ENCODE data around the gene PCDHGA1. TPM values are rescaled to one million over a fixed set of nuclear protein-coding genes. Genes with fewer than 3 reads are reported as not detected.

Gene PCDHGA1
- total RNA-seq, 2 donors from 2014 or later, result 0.33 to 0.78 TPM

DNA sequence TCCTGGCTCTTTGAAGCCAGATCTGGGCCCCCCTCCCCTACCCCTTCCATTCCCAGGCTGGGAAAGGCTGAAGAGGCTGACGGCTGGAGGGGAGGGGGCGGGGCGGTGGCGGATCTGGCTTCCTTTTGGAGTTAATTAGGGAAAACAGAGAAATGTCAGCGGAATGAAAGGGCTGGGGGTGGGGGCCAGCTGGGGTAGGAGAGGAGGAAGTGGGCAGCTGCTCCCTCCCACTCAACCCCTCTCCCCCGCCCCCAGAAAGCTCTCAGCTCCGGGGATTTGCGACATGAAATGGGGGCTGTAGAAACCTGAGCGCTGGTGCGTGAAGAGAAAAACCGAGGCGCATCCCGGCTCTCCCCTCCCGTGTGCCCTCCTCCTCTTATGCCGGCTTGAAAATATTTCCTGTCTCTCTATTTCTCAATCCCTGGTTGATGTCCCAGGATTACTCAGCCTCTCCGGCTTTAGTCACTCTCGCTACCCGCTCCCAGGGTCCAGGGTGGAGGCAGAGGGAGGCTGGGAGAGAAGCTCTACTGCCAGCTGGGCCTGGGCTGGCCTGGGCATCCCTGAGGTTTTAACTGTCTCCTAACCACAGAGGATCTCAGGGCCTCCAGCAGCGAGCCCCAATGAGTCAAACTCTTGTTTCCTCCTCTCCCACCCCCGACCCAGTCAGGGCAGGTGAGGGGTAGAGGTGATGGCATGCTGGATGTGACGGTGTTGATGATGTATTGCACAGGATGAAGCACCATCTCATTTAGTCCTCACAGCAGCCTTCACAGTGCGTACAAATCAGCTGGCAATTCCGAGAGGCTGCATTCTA, 178.7 kb downstream of the PCDHGA1 start:
- WGBS, 2 donors, result 64 to 70% methylated on average over 22 to 23 of the region's 23 CpGs
- Histone ChIP-seq H3K27me3 (no peaks in the 10 kb centered on the region), H3K27ac (peak overlapping the region in 2 of 4 donors; percentile 18 to 38), H3K36me3 (replicated peaks in 1 of 2; ENCODE audit: insufficient read depth in 1 of 2, low read depth in 2 of 2) (no peaks in the 10 kb centered on the region), H3K4me1 (peaks cover 18% of the 10 kb centered on the region), H3K4me3 (no peak overlapping the region), H3K9me3 (no peaks in the 10 kb centered on the region)
- peak; percentile 16 for ATAC-seq
- intact Hi-C loops (cut with DNase I), result no loop called here
- DNase-seq, result peak in 2 of 4 donors; percentile 26 to 28
- TF ChIP-seq, protein P1, sequence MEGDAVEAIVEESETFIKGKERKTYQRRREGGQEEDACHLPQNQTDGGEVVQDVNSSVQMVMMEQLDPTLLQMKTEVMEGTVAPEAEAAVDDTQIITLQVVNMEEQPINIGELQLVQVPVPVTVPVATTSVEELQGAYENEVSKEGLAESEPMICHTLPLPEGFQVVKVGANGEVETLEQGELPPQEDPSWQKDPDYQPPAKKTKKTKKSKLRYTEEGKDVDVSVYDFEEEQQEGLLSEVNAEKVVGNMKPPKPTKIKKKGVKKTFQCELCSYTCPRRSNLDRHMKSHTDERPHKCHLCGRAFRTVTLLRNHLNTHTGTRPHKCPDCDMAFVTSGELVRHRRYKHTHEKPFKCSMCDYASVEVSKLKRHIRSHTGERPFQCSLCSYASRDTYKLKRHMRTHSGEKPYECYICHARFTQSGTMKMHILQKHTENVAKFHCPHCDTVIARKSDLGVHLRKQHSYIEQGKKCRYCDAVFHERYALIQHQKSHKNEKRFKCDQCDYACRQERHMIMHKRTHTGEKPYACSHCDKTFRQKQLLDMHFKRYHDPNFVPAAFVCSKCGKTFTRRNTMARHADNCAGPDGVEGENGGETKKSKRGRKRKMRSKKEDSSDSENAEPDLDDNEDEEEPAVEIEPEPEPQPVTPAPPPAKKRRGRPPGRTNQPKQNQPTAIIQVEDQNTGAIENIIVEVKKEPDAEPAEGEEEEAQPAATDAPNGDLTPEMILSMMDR (IDR thresholded peaks at IDR 0.05), result no peak
- no peak for TF ChIP-seq POLR2A (IDR thresholded peaks at IDR 0.05)

DNA sequence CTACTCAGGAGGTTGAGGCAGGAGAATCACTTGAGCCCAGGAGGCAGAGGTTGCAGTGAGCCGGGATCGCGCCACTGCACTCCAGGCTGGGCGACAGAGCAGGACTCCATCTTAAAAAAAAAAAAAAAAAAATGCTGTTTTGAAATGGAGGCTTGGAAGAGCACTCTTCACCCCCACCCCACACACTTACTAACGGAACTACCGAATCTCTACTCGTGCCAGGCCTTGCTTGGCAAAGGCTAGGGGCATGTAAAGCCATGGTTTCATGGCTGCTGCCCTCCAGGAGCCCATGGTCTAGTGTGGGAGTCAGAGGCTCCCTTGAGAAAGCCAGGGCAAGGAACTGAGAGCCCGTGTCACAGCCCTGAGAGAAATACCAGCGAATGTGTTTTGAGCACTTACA, 179.8 kb downstream of the PCDHGA1 start:
- Histone ChIP-seq H3K36me3 (replicated peaks in 1 of 2; ENCODE audit: insufficient read depth in 1 of 2, low read depth in 2 of 2) (no peaks in the 10 kb centered on the region), H3K4me1 (peaks cover 24% of the 10 kb centered on the region), H3K4me3 (no peak overlapping the region), H3K27me3 (no peaks in the 10 kb centered on the region), H3K9me3 (no peaks in the 10 kb centered on the region), H3K27ac (no peak overlapping the region)
- WGBS, 2 donors, result 90 to 96% methylated on average over 9 of the region's 9 CpGs
- intact Hi-C loops (cut with DNase I), result loop anchor here (10.0 kb wide), 1 partner anchor 95 kb away; the partner anchor contains the start of genes PCDHGA10 and PCDHGB7
- ATAC-seq (no peak), DNase-seq (no peak)
- TF ChIP-seq, protein P1 (IDR thresholded peaks at IDR 0.05), result no peak
- TF ChIP-seq POLR2A (IDR thresholded peaks at IDR 0.05), result no peak

DNA sequence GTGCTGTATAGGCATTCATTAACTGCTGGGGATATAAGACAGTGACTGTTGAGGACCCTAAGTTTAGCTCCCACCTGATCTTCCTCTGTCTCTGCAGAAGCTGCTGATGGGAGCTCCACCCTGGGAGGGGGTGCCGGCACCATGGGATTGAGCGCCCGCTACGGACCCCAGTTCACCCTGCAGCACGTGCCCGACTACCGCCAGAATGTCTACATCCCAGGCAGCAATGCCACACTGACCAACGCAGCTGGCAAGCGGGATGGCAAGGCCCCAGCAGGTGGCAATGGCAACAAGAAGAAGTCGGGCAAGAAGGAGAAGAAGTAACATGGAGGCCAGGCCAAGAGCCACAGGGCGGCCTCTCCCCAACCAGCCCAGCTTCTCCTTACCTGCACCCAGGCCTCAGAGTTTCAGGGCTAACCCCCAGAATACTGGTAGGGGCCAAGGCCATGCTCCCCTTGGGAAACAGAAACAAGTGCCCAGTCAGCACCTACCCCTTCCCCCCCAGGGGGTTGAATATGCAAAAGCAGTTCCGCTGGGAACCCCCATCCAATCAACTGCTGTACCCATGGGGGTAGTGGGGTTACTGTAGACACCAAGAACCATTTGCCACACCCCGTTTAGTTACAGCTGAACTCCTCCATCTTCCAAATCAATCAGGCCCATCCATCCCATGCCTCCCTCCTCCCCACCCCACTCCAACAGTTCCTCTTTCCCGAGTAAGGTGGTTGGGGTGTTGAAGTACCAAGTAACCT, 180.7 kb downstream of the PCDHGA1 start:
- ATAC-seq (no peak), DNase-seq (no peak)
- intact Hi-C loops (cut with DNase I), result loop anchor here (10.0 kb wide), 1 partner anchor 96 kb away; the partner anchor contains the start of genes PCDHGA10 and PCDHGB7
- no peak for TF ChIP-seq POLR2A (IDR thresholded peaks at IDR 0.05)
- TF ChIP-seq, protein P1 (IDR thresholded peaks at IDR 0.05), result no peak
- H3K27me3 ChIP-seq, result no peaks in the 10 kb centered on the region
- H3K4me3 ChIP-seq, result no peak overlapping the region
- no peaks in the 10 kb centered on the region for H3K9me3 ChIP-seq
- no peak overlapping the region for H3K27ac ChIP-seq
- WGBS, 2 donors, result 91 to 94% methylated on average over 11 to 14 of the region's 14 CpGs
- peaks cover 24% of the 10 kb centered on the region for H3K4me1 ChIP-seq
- peaks cover 0 to 2% of the 10 kb centered on the region in 2 donors for H3K36me3 ChIP-seq (replicated peaks in 1 of 2; ENCODE audit: insufficient read depth in 1 of 2, low read depth in 2 of 2)

DNA sequence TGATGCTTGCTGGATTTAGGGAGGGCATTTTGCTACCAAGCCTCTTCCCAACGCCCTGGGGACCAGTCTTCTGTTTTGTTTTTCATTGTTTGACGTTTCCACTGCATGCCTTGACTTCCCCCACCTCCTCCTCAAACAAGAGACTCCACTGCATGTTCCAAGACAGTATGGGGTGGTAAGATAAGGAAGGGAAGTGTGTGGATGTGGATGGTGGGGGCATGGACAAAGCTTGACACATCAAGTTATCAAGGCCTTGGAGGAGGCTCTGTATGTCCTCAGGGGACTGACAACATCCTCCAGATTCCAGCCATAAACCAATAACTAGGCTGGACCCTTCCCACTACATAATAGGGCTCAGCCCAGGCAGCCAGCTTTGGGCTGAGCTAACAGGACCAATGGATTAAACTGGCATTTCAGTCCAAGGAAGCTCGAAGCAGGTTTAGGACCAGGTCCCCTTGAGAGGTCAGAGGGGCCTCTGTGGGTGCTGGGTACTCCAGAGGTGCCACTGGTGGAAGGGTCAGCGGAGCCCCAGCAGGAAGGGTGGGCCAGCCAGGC, 181.5 kb downstream of the PCDHGA1 start:
- H3K9me3 ChIP-seq, result no peaks in the 10 kb centered on the region
- H3K4me1 ChIP-seq, result peaks cover 24% of the 10 kb centered on the region
- no peak for ATAC-seq
- peaks cover 0 to 7% of the 10 kb centered on the region in 2 donors for H3K36me3 ChIP-seq (replicated peaks in 1 of 2; ENCODE audit: insufficient read depth in 1 of 2, low read depth in 2 of 2)
- H3K27me3 ChIP-seq, result no peaks in the 10 kb centered on the region
- no peak overlapping the region for H3K27ac ChIP-seq
- intact Hi-C loops (cut with DNase I), result loop anchor here (10.0 kb wide), 1 partner anchor 97 kb away; the partner anchor contains the start of genes PCDHGA10 and PCDHGB7
- H3K4me3 ChIP-seq, result no peak overlapping the region
- TF ChIP-seq, protein P1 (IDR thresholded peaks at IDR 0.05), result no peak
- no peak for TF ChIP-seq POLR2A (IDR thresholded peaks at IDR 0.05)
- DNase-seq, result no peak
- whole genome bisulfite sequencing, 2 donors, result 33 to 56% methylated on average over 2 to 4 of the region's 4 CpGs

All from body of pancreas (tissue), 4 donors.